Measurements from ENCODE around the gene AGAP2. TPM values are rescaled to one million over a fixed set of nuclear protein-coding genes. Genes with fewer than 3 reads are reported as not detected.

The AGAP2 gene
- polyA plus RNA-seq, 1 donor (not counting 4 experiments of a cell fraction or from before 2014, with no cell fraction given) = 0.13 TPM

- no peaks in the 10 kb centered on the region for H3K9me3 ChIP-seq (ENCODE audit: control insufficient read depth, low read depth, low read length)
- no peak overlapping the region for H2AFZ ChIP-seq (ENCODE audit: control insufficient read depth, low read length)
- DNase-seq (ENCODE audit: low read depth, low spot score) (no peak), FAIRE-seq (no peak)
- dilution Hi-C loops (cut with MboI; ENCODE audit: extremely low pct_ligation_motif_present, low sequenced_read_pairs) = loop anchor here (25.0 kb wide), 1 partner anchor 149 kb away; the partner anchor contains the start of gene PIP4K2C
- no peak overlapping the region for H3K27ac ChIP-seq (ENCODE audit: control insufficient read depth, insufficient read depth, low read length)
- peaks cover 15% of the 10 kb centered on the region for H3K4me1 ChIP-seq (ENCODE audit: control insufficient read depth, extremely low read depth, insufficient read depth, low read length)
- H3K79me2 ChIP-seq (ENCODE audit: control insufficient read depth, insufficient read depth, low read length) = no peaks in the 10 kb centered on the region
- H4K20me1 ChIP-seq (ENCODE audit: control insufficient read depth, extremely low read depth, insufficient read depth, low read length) = no peaks in the 10 kb centered on the region
- H3K4me2 ChIP-seq (ENCODE audit: control insufficient read depth, extremely low read depth, insufficient read depth, low read depth, low read length) = peak overlapping the region; percentile 67
- H3K36me3 ChIP-seq (ENCODE audit: control insufficient read depth in 2 of 2, extremely low read depth in 1 of 2, insufficient read depth in 2 of 2, low read length in 2 of 2) = no peaks in the 10 kb centered on the region
- H3K4me3 ChIP-seq (ENCODE audit: control insufficient read depth in 2 of 3, extremely low read depth in 1 of 3, insufficient read depth in 2 of 3, low read depth in 1 of 3, low read length in 3 of 3) = peak overlapping the region in 2 of 3 experiments; percentile 34 to 47
- no peak for TF ChIP-seq EZH2 (IDR thresholded peaks at IDR 0.05; ENCODE audit: low read length)
- TF ChIP-seq, protein P1, sequence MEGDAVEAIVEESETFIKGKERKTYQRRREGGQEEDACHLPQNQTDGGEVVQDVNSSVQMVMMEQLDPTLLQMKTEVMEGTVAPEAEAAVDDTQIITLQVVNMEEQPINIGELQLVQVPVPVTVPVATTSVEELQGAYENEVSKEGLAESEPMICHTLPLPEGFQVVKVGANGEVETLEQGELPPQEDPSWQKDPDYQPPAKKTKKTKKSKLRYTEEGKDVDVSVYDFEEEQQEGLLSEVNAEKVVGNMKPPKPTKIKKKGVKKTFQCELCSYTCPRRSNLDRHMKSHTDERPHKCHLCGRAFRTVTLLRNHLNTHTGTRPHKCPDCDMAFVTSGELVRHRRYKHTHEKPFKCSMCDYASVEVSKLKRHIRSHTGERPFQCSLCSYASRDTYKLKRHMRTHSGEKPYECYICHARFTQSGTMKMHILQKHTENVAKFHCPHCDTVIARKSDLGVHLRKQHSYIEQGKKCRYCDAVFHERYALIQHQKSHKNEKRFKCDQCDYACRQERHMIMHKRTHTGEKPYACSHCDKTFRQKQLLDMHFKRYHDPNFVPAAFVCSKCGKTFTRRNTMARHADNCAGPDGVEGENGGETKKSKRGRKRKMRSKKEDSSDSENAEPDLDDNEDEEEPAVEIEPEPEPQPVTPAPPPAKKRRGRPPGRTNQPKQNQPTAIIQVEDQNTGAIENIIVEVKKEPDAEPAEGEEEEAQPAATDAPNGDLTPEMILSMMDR (optimal IDR thresholded peaks at IDR 0.05 in 1 of 3, IDR thresholded peaks at IDR 0.05 in 1 of 3, conservative IDR thresholded peaks at IDR 0.05 in 1 of 3; ENCODE audit: extremely low read depth in 1 of 3, insufficient read depth in 2 of 3, low read length in 3 of 3) = peak in 2 of 3 experiments; percentile 22 to 49
- no peaks in the 10 kb centered on the region for H3K9me1 ChIP-seq (ENCODE audit: control insufficient read depth, extremely low read depth, insufficient read depth, low read length)
- peaks cover 60% of the 10 kb centered on the region for H3K27me3 ChIP-seq (ENCODE audit: control insufficient read depth, extremely low read depth, insufficient read depth, low read length)
- H3K9ac ChIP-seq (ENCODE audit: control insufficient read depth, extremely low read depth, insufficient read depth, low read length) = peak overlapping the region; percentile 4
Measured at GRCh38 chr12:57735952-57736740, 2.4 kb downstream of the AGAP2 start.

GRCh38 chr12:57735198-57735855, 3.2 kb downstream of the AGAP2 start:
- H2AFZ ChIP-seq (ENCODE audit: control insufficient read depth, low read length) = no peak overlapping the region
- no peak for FAIRE-seq

More at GRCh38 chr12:57735198-57735855, 3.2 kb downstream of the AGAP2 start:
- no peak overlapping the region for H3K4me2 ChIP-seq (ENCODE audit: control insufficient read depth, extremely low read depth, insufficient read depth, low read depth, low read length)
- no peak overlapping the region for H3K27ac ChIP-seq (ENCODE audit: control insufficient read depth, insufficient read depth, low read length)
- no peaks in the 10 kb centered on the region for H3K9me1 ChIP-seq (ENCODE audit: control insufficient read depth, extremely low read depth, insufficient read depth, low read length)
- no peak for DNase-seq (ENCODE audit: low read depth, low spot score)
- H4K20me1 ChIP-seq (ENCODE audit: control insufficient read depth, extremely low read depth, insufficient read depth, low read length) = no peaks in the 10 kb centered on the region
- no peak overlapping the region for H3K4me3 ChIP-seq (ENCODE audit: control insufficient read depth in 2 of 3, extremely low read depth in 1 of 3, insufficient read depth in 2 of 3, low read depth in 1 of 3, low read length in 3 of 3)
- no peaks in the 10 kb centered on the region for H3K36me3 ChIP-seq (ENCODE audit: control insufficient read depth in 2 of 2, extremely low read depth in 1 of 2, insufficient read depth in 2 of 2, low read length in 2 of 2)
- no peaks in the 10 kb centered on the region for H3K79me2 ChIP-seq (ENCODE audit: control insufficient read depth, insufficient read depth, low read length)
- TF ChIP-seq, protein P1 (optimal IDR thresholded peaks at IDR 0.05 in 1 of 3, IDR thresholded peaks at IDR 0.05 in 1 of 3, conservative IDR thresholded peaks at IDR 0.05 in 1 of 3; ENCODE audit: extremely low read depth in 1 of 3, insufficient read depth in 2 of 3, low read length in 3 of 3) = no peak
- TF ChIP-seq EZH2 (IDR thresholded peaks at IDR 0.05; ENCODE audit: low read length) = no peak
- H3K9ac ChIP-seq (ENCODE audit: control insufficient read depth, extremely low read depth, insufficient read depth, low read length) = no peak overlapping the region
- H3K9me3 ChIP-seq (ENCODE audit: control insufficient read depth, low read depth, low read length) = no peaks in the 10 kb centered on the region
- dilution Hi-C loops (cut with MboI; ENCODE audit: extremely low pct_ligation_motif_present, low sequenced_read_pairs) = loop anchor here (25.0 kb wide), 1 partner anchor 148 kb away; the partner anchor contains the start of gene PIP4K2C
- H3K4me1 ChIP-seq (ENCODE audit: control insufficient read depth, extremely low read depth, insufficient read depth, low read length) = peaks cover 15% of the 10 kb centered on the region
- H3K27me3 ChIP-seq (ENCODE audit: control insufficient read depth, extremely low read depth, insufficient read depth, low read length) = peaks cover 54% of the 10 kb centered on the region
